Activated CD8-positive, alpha-beta memory T cell treated with anti-CD3 and anti-CD28 coated beads for 48 hours (primary cell): ENCODE data around the gene GRIA4.
"Not testable (repeated sequence)": the region's sequence is repeated elsewhere in the genome, so short reads cannot be mapped to it uniquely, and the experiment has no call there.

Source experiments
- DNase-seq, 3 experiments: peaks; one replicate each; pipeline ENCODE4 v3.0.0-alpha.2; 2020; ENCODE audit warnings: low read depth in 2 of 3, low spot score in 2 of 3

Gene GRIA4

GRCh38 chr11:105856954-105857353 is 247.1 kb downstream of the GRIA4 start:
- DNase-seq, result no peak

GRCh38 chr11:105857728-105858127 is 247.9 kb downstream of the GRIA4 start:
- DNase-seq, result no peak

- no peak for DNase-seq
Measured at GRCh38 chr11:105858841-105859240, 249.0 kb downstream of the GRIA4 start.

GRCh38 chr11:105860105-105860504 is 250.2 kb downstream of the GRIA4 start:
- no peak for DNase-seq

- no peak for DNase-seq
Measured at GRCh38 chr11:105861225-105861624, 251.4 kb downstream of the GRIA4 start.

- no peak for DNase-seq
Measured at GRCh38 chr11:105862736-105863367, 253.0 kb downstream of the GRIA4 start.

GRCh38 chr11:105863523-105863922 is 253.7 kb downstream of the GRIA4 start:
- no peak for DNase-seq

- no peak for DNase-seq
Measured at GRCh38 chr11:105867742-105868141, 257.9 kb downstream of the GRIA4 start.

GRCh38 chr11:105868762-105869285 is 259.0 kb downstream of the GRIA4 start:
- no peak for DNase-seq

- no peak for DNase-seq
Measured at GRCh38 chr11:105870516-105871113, 260.7 kb downstream of the GRIA4 start.

- no peak for DNase-seq
Measured at GRCh38 chr11:105878510-105878909, 268.6 kb downstream of the GRIA4 start.

GRCh38 chr11:105878927-105879326 is 269.1 kb downstream of the GRIA4 start:
- DNase-seq, result not testable (repeated sequence)

GRCh38 chr11:105881027-105881426 is 271.2 kb downstream of the GRIA4 start:
- DNase-seq, result no peak

- no peak for DNase-seq
Measured at GRCh38 chr11:105884436-105884835, 274.6 kb downstream of the GRIA4 start.

GRCh38 chr11:105891685-105892084 is 281.8 kb downstream of the GRIA4 start:
- DNase-seq, result no peak

- no peak for DNase-seq
Measured at GRCh38 chr11:105897161-105897560, 287.3 kb downstream of the GRIA4 start.

GRCh38 chr11:105899772-105900171 is 289.9 kb downstream of the GRIA4 start:
- DNase-seq, result no peak

- no peak for DNase-seq
Measured at GRCh38 chr11:105900515-105901035, 290.7 kb downstream of the GRIA4 start.

- no peak for DNase-seq
Measured at GRCh38 chr11:105903113-105903512, 293.2 kb downstream of the GRIA4 start.

- DNase-seq, result no peak
Measured at GRCh38 chr11:105906517-105906916, 296.6 kb downstream of the GRIA4 start.

GRCh38 chr11:105907319-105907718 is 297.4 kb downstream of the GRIA4 start:
- DNase-seq, result no peak

- no peak for DNase-seq
Measured at GRCh38 chr11:105910095-105910715, 300.3 kb downstream of the GRIA4 start.
